Measurements from ENCODE around the gene FHOD3. TPM values are rescaled to one million over a fixed set of nuclear protein-coding genes. Genes with fewer than 3 reads are reported as not detected.

Gene FHOD3
- total and polyA plus RNA-seq, 2 of the 8 experiments (the other 6 are each of a cell fraction or from before 2014, with no cell fraction given) = 9.7 to 10.5 TPM

- Histone ChIP-seq H4K20me1 (replicated peaks in 1 of 2; ENCODE audit: control insufficient read depth in 1 of 2, insufficient read depth in 2 of 2, low read length in 2 of 2) (no peaks in the 10 kb centered on the region), H2BK15ac (ENCODE audit: low read length) (no peak overlapping the region), H3K4ac (replicated peaks; ENCODE audit: insufficient read length, low read depth, low read length) (no peak overlapping the region), H4K5ac (ENCODE audit: insufficient read length, low read depth, low read length) (no peak overlapping the region), H3K56ac (replicated peaks; ENCODE audit: insufficient read length, low read depth, low read length) (no peak overlapping the region), H3K18ac (ENCODE audit: extremely low read depth, low read length) (no peak overlapping the region), H2AFZ (ENCODE audit: low read length) (no peak overlapping the region), H3K23ac (ENCODE audit: insufficient read length) (no peak overlapping the region), H4K8ac (ENCODE audit: extremely low read depth, insufficient read depth, low read length) (no peak overlapping the region), H2AK5ac (ENCODE audit: low read depth, low read length) (no peak overlapping the region), H3K4me1 (replicated peaks in 1 of 4; ENCODE audit: control insufficient read depth in 3 of 4, insufficient read depth in 4 of 4, low read length in 3 of 4) (peaks cover 0 to 4% (median 0%) of the 10 kb centered on the region in 4 experiments; a peak in 2 of 7 replicates), H3K4me3 (ENCODE audit: extremely low read depth in 1 of 4, insufficient read depth in 2 of 4, low read depth in 3 of 4, low read length in 4 of 4) (no peak overlapping the region), H3K9ac (replicated peaks in 1 of 4; ENCODE audit: extremely low read depth in 1 of 4, low read depth in 3 of 4, low read length in 3 of 4) (no peak overlapping the region), H3K9me3 (ENCODE audit: insufficient read depth in 2 of 2, low read depth in 1 of 2, low read length in 1 of 2) (no peaks in the 10 kb centered on the region), H3K36me3 (ENCODE audit: control insufficient read depth in 2 of 4, insufficient read depth in 4 of 4, low read length in 3 of 4) (no peaks in the 10 kb centered on the region), H3K79me2 (ENCODE audit: control insufficient read depth in 1 of 2, insufficient read depth in 2 of 2, low read length in 2 of 2) (no peaks in the 10 kb centered on the region), H2BK120ac (replicated peaks; ENCODE audit: low read depth, low read length) (no peak overlapping the region), H3K4me2 (ENCODE audit: insufficient read depth in 1 of 2, low read depth in 2 of 2, low read length in 2 of 2) (no peak overlapping the region), H3K79me1 (ENCODE audit: low read depth, low read length) (no peaks in the 10 kb centered on the region), H2BK20ac (ENCODE audit: low read length) (no peak overlapping the region), H3K23me2 (ENCODE audit: low read depth, low read length) (no peaks in the 10 kb centered on the region), H3K27me3 (replicated peaks in 1 of 4; ENCODE audit: control insufficient read depth in 3 of 4, extremely low read depth in 1 of 4, insufficient read depth in 3 of 4, low read length in 3 of 4) (no peaks in the 10 kb centered on the region), H3K14ac (ENCODE audit: insufficient read length) (no peak overlapping the region), H2BK12ac (ENCODE audit: low read depth, low read length) (no peak overlapping the region), H4K91ac (replicated peaks; ENCODE audit: insufficient read length, low read length) (no peak overlapping the region), H3K27ac (ENCODE audit: low read depth, low read length) (no peak overlapping the region), H2BK5ac (ENCODE audit: low read depth, low read length) (no peak overlapping the region)
- FAIRE-seq (no peak), DNase-seq (ENCODE audit: low read depth in 1 of 2, low spot score in 2 of 2) (no peak)
- ChIA-PET POLR2A (ENCODE audit: partially characterized antibody) (interaction anchor here (1.2 kb wide), 1 partner anchor 10 kb away, joined by 3 read pairs; no protein-coding TSS in a partner anchor), CTCF (ENCODE audit: partially characterized antibody) (interaction anchor here (0.6 to 4.0 kb wide), 3 partner anchors 18 to 1131 kb away, joined by 3 to 15 read pairs (median 4); no protein-coding TSS in a partner anchor)
- 93% methylated on average over 3 of the region's 3 CpGs; no CpG with 5 or more reads in 1 of the 2 experiments for WGBS, 2 experiments (ENCODE audit: extremely low coverage in 1 of 2, insufficient coverage in 1 of 2, insufficient read length in 1 of 2, insufficient replicate concordance in 2 of 2, low coverage in 1 of 2, low lambda C conversion rate in 2 of 2, missing lambda C conversion rate in 1 of 2)
- TF ChIP-seq RBBP5 (IDR thresholded peaks at IDR 0.05; ENCODE audit: borderline replicate concordance, low read depth, low read length) = no peak
- TF ChIP-seq SUZ12 (IDR thresholded peaks at IDR 0.05; ENCODE audit: low read length) = no peak
- TF ChIP-seq CBX5 (IDR thresholded peaks at IDR 0.05; ENCODE audit: low read depth, low read length) = no peak
- TF ChIP-seq MAX (IDR thresholded peaks at IDR 0.05) = no peak
- TF ChIP-seq GTF2F1 (IDR thresholded peaks at IDR 0.05; ENCODE audit: borderline replicate concordance, low read depth, low read length) = no peak
- TF ChIP-seq POU5F1 (IDR thresholded peaks at IDR 0.05; ENCODE audit: low read depth, low read length) = no peak
- TF ChIP-seq CHD1 (IDR thresholded peaks at IDR 0.05; ENCODE audit: low read depth, low read length) = no peak
- TF ChIP-seq KDM5A (IDR thresholded peaks at IDR 0.05; ENCODE audit: low read length) = no peak
These were observed 89.8 kb downstream of the FHOD3 start for GRCh38 chr18:36387310-36387709.
